Measurements from ENCODE around the gene OSBP2. TPM values are rescaled to one million over a fixed set of nuclear protein-coding genes. Genes with fewer than 3 reads are reported as not detected.

Gene OSBP2
- total RNA-seq, 1 experiment from 2014 or later, result 10.2 TPM

DNA sequence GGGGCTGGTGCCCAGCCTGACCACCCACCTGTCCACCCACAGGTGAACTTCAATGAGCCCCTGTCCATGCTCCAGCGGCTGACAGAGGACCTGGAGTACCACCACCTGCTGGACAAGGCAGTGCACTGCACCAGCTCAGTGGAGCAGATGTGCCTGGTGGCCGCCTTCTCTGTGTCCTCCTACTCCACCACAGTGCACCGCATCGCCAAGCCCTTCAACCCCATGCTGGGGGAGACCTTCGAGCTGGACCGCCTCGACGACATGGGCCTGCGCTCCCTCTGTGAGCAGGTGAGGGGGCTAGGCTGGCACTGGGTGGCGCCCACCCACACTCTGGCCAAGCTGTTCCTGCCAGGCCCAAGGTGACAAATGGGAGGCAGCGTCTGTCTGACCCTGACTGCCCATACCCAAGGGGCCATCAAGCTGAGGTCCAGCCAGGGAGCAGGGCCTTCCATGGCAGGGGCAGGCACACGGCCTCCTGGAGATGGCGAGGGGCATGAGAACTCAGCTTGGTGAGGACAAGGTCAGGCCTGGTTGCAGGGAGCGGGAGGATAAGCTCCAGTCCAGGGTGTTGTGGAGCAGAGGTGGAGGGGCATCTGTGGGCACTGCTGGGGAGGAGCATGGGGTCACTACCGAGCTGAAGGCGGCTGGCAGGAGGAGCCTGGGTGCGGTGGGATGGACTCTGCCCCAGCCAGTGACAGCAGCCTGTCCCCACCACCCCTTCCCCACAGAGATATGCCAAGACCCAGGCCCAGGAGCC lies 196.2 kb downstream of the OSBP2 start:
- Histone ChIP-seq H3K27ac (ENCODE audit: low read length) (no peak overlapping the region), H3K4me3 (ENCODE audit: low read length) (no peak overlapping the region), H3K4me1 (ENCODE audit: insufficient read depth, low read length) (no peaks in the 10 kb centered on the region), H3F3A (ENCODE audit: low read length, unreplicated experiment) (no peaks in the 10 kb centered on the region), H3K9me3 (ENCODE audit: low read length) (no peaks in the 10 kb centered on the region), H3K36me3 (ENCODE audit: low read depth, low read length) (no peaks in the 10 kb centered on the region), H4K20me1 (ENCODE audit: low read length) (no peaks in the 10 kb centered on the region), H3K9ac (ENCODE audit: low read length) (no peak overlapping the region), H3K9me2 (replicated peaks; ENCODE audit: low read length) (no peaks in the 10 kb centered on the region), H3K79me2 (ENCODE audit: low read length) (no peaks in the 10 kb centered on the region), H3K27me3 (ENCODE audit: low read length) (no peaks in the 10 kb centered on the region), H3K4me2 (ENCODE audit: low read length) (no peak overlapping the region), H2AFZ (ENCODE audit: low read length) (no peak overlapping the region)
- no TSS peak for BruUV-seq (replicated peaks)
- ATAC-seq, result peak; percentile 73
- CTCF ChIA-PET, result interaction anchor here (0.5 kb wide), 1 partner anchor 127 kb away, joined by 4 read pairs; no protein-coding TSS in a partner anchor
- POLR2A ChIA-PET (ENCODE audit: unreplicated experiment), result no interaction called here
- intact Hi-C loops (cut with micrococcal nuclease), result no loop called here
- peak; percentile 53 for DNase-seq
- no peak for TF ChIP-seq EZH2phosphoT487 (IDR thresholded peaks at IDR 0.05; ENCODE audit: borderline replicate concordance, low read length)
- TF ChIP-seq CTCF (conservative IDR thresholded peaks at IDR 0.05; ENCODE audit: low read depth, low read length), result peak; percentile 72
- TF ChIP-seq EZH2 (IDR thresholded peaks at IDR 0.05; ENCODE audit: low read length, unreplicated experiment), result no peak

DNA sequence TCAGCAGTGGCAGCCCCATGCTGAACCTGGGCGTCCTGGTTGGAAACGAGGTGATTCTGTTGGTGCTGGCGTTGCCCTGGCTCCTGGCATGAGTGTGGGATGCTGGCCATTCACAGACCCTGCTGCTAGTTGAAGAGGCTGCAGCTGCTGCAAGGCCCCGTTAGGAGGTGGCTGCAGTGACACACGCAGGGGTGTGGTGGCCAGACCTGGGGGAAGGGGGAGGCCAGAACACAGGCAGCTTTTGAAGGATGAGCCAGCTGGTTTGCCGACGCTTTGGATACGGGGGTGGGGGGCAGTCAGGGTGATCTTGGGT lies 196.7 kb downstream of the OSBP2 start:
- Histone ChIP-seq H2AFZ (ENCODE audit: low read length) (no peak overlapping the region), H3K4me3 (ENCODE audit: low read length) (no peak overlapping the region), H3K4me1 (ENCODE audit: insufficient read depth, low read length) (no peaks in the 10 kb centered on the region), H3F3A (ENCODE audit: low read length, unreplicated experiment) (no peaks in the 10 kb centered on the region), H3K9me2 (replicated peaks; ENCODE audit: low read length) (no peaks in the 10 kb centered on the region), H3K27me3 (ENCODE audit: low read length) (no peaks in the 10 kb centered on the region), H3K36me3 (ENCODE audit: low read depth, low read length) (no peaks in the 10 kb centered on the region), H3K27ac (ENCODE audit: low read length) (no peak overlapping the region), H4K20me1 (ENCODE audit: low read length) (no peaks in the 10 kb centered on the region), H3K9me3 (ENCODE audit: low read length) (no peaks in the 10 kb centered on the region), H3K79me2 (ENCODE audit: low read length) (no peaks in the 10 kb centered on the region), H3K9ac (ENCODE audit: low read length) (no peak overlapping the region), H3K4me2 (ENCODE audit: low read length) (no peak overlapping the region)
- intact Hi-C loops (cut with micrococcal nuclease), result no loop called here
- POLR2A ChIA-PET (ENCODE audit: unreplicated experiment), result no interaction called here
- ATAC-seq (no peak), DNase-seq (no peak)
- no TSS peak for BruUV-seq (replicated peaks)
- CTCF ChIA-PET, result no interaction called here
- no peak for TF ChIP-seq EZH2 (IDR thresholded peaks at IDR 0.05; ENCODE audit: low read length, unreplicated experiment)
- no peak for TF ChIP-seq CTCF (conservative IDR thresholded peaks at IDR 0.05; ENCODE audit: low read depth, low read length)
- no peak for TF ChIP-seq EZH2phosphoT487 (IDR thresholded peaks at IDR 0.05; ENCODE audit: borderline replicate concordance, low read length)

DNA sequence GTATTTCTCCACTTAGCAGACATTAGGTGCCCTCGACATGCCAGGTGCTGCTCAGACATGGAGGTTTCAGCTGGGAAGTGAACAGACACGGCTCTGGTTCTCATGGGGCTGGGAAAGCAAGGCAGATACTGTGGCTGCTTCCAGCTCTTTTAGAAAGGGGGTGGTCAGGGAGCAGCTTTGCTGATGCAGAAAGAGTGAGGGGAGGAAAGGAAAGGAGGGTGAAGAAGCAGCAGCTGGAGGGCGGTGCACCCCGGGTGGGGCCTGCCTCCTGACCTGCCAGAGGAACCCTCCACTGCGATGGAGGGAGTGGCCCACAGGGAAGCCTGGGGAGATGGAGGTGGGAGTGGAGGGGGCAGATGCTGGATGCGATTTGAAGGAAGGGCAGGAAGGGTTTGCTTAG lies 197.1 kb downstream of the OSBP2 start:
- H2AFZ ChIP-seq (ENCODE audit: low read length), result no peak overlapping the region
- no TSS peak for BruUV-seq (replicated peaks)
- H3K27me3 ChIP-seq (ENCODE audit: low read length), result no peaks in the 10 kb centered on the region
- DNase-seq, result no peak
- H3F3A ChIP-seq (ENCODE audit: low read length, unreplicated experiment), result no peaks in the 10 kb centered on the region
- TF ChIP-seq EZH2 (IDR thresholded peaks at IDR 0.05; ENCODE audit: low read length, unreplicated experiment), result no peak
- intact Hi-C loops (cut with micrococcal nuclease), result no loop called here
- H3K9me3 ChIP-seq (ENCODE audit: low read length), result no peaks in the 10 kb centered on the region
- H3K4me1 ChIP-seq (ENCODE audit: insufficient read depth, low read length), result no peaks in the 10 kb centered on the region
- ChIA-PET CTCF (no interaction called here), POLR2A (ENCODE audit: unreplicated experiment) (no interaction called here)
- no peak overlapping the region for H3K4me3 ChIP-seq (ENCODE audit: low read length)
- no peaks in the 10 kb centered on the region for H3K79me2 ChIP-seq (ENCODE audit: low read length)
- no peaks in the 10 kb centered on the region for H3K9me2 ChIP-seq (replicated peaks; ENCODE audit: low read length)
- no peaks in the 10 kb centered on the region for H3K36me3 ChIP-seq (ENCODE audit: low read depth, low read length)
- no peak overlapping the region for H3K9ac ChIP-seq (ENCODE audit: low read length)
- no peak overlapping the region for H3K4me2 ChIP-seq (ENCODE audit: low read length)
- H4K20me1 ChIP-seq (ENCODE audit: low read length), result no peaks in the 10 kb centered on the region
- ATAC-seq, result no peak
- no peak overlapping the region for H3K27ac ChIP-seq (ENCODE audit: low read length)

Measured in PC-3 (cell line).